CD4-positive, alpha-beta T cell treated with Interleukin-15 for 4 hours (primary cell): ENCODE data around the gene PPARG.
"Not testable (repeated sequence)": the region's sequence is repeated elsewhere in the genome, so short reads cannot be mapped to it uniquely, and the experiment has no call there.

ENCODE experiments used
- DNase-seq: peaks from one replicate; pipeline ENCODE4 v3.0.0-alpha.2; 2020; ENCODE audit warnings: low spot score

Gene PPARG

GRCh38 chr3:12279591-12280326, 9.1 kb upstream of the PPARG start:
- no peak for DNase-seq

- no peak for DNase-seq
Measured at GRCh38 chr3:12280357-12280806, 8.5 kb upstream of the PPARG start.

- no peak for DNase-seq
Measured at GRCh38 chr3:12284591-12284990, 4.3 kb upstream of the PPARG start.

- DNase-seq = no peak
Measured at GRCh38 chr3:12285003-12285555, 3.8 kb upstream of the PPARG start.

- not testable (repeated sequence) for DNase-seq
Measured at GRCh38 chr3:12285779-12286178, 3.1 kb upstream of the PPARG start.

GRCh38 chr3:12286504-12286903, 2.4 kb upstream of the PPARG start:
- DNase-seq = no peak

DNA sequence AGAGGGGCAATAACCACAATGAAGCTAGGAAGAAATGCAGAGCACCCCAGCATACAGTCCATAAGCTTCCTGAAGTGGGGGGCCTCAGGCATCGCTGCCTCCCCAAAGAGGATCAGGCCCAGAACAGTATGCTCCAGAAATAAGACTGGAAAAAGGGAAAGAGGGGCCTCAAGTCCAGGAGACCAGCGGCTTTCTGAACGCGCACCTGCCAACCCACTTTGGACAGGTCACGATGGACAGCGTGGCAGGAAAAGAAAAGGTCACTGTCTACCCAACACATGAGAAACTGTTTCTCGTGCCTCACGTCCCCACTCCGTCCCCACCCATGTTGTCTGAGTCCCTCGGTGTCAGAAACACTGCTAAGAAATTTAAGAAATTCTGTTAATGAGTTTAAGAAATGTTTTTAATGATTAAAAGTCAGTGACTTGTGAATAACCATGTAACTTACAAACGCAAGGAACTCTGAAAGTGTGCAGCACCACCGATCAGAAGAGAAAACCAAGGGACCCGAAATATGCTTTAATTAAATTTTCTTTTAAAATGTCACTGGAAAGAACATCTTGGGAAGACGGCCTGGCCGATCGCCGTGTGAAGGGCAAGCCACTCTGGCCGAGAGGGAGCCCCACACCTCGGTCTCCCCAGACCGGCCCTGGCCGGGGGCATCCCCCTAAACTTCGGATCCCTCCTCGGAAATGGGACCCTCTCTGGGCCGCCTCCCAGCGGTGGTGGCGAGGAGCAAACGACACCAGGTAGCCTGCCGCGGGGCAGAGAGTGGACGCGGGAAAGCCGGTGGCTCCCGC, 1.7 kb upstream of the PPARG start:
- DNase-seq = no peak

GRCh38 chr3:12287727-12288181, 1.1 kb upstream of the PPARG start:
- no peak for DNase-seq

DNA sequence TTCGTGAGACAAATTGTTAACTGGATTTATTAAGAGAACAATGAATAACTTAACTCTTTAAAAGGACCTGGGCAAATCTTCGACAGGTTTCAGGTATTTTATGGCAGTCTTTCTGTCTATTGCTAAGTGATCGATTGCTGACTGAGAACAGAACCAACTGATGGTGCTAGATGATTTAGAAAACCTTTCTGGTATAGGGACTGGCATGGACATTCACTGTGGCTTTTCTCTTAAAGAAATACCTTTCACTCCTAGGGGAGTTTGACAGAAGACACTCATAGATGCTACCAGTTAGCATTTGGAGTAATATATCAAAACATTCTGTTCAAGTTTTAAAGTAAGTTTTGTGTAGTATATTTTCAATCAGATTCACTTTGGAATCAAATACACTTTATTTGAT, 654 bp downstream of the PPARG start:
- no peak for DNase-seq

DNA sequence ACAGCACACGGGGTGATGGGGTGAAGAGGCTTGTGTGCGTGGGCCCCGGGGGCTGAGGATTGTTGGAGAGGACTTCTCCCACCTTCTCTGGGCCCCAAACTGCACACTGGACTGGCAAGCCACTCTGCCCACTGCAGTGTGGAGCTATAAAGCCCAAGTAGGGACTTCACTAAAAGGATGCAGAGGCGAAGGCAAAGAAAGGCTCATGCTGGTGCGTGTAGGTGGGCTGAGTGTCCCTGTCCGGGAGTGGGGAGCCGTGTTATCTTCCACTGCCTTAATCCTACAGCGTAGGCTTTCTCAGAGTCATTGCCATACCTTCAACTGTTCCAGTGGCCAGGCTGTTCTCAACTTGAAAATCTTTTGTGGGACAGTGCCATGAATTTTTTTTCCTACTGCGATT, 3.9 kb downstream of the PPARG start:
- no peak for DNase-seq

DNA sequence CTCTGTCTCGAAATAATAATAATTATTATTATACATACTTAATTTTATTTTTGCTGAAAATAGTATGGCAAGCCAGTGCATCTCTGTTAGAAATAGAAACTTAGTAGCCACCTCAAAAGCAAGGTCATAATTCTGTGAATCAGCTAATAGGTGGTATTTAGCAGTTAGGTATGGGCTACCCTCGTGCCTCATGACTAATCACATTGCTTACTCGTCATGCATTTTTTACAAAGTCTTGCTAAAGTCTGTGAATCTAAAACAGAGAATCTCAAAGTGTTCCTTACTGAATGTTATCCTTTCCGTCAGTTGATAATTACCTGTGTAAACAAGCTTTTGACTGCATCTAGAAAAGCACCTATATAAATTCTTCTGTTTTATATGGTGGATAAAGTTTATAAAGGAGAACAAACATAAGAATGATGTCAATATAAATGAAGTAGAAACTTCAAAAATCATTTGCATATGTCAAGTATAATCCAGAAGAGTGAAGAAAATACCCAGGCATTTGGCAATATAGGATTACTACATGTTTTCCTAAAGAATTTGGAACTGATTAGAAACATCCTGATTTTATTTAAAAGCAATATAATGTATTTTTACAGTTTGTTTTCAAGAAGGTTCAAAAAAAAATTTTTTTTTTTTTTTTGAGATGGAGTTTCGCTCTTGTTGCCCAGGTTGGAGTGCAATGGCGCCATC, 6.2 kb downstream of the PPARG start:
- no peak for DNase-seq

DNA sequence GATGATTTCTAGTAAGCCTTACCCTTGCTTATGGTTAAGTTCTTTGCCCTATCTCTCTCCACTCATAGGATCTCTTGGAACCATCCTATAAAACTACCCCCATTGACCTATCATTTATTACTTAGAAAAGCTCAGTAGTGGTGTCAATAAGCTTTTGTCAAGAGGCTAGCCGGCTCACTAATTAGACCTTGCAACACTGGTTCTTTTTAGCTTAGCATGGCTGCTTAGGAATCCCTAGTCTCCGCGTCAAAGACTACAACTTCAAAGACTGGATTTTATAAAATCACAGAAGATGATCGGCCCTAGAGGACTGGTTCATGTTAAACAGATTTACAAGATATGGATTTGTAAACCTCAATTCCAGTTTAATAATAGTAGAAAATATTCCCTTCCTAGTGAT, 7.6 kb downstream of the PPARG start:
- no peak for DNase-seq

GRCh38 chr3:12299026-12299425, 10.2 kb downstream of the PPARG start:
- DNase-seq = no peak

DNA sequence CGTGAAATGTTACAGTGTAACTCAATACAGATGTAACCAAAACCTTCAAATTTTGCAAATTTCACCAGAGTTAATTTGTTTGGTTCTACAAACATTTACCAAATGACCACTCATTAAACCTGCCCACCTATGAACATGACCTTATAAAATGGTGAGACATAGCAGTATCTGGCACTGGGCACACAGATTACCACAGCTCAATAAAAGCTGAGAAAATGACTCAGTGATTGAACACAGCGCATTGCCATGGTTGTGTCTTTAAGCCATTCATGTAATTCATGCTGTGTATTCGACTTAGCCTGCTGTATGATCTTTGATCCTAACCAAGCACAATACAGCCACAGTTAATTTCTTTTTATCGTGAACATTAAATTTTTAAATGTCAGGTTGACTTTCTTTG, 11.3 kb downstream of the PPARG start:
- DNase-seq = no peak

DNA sequence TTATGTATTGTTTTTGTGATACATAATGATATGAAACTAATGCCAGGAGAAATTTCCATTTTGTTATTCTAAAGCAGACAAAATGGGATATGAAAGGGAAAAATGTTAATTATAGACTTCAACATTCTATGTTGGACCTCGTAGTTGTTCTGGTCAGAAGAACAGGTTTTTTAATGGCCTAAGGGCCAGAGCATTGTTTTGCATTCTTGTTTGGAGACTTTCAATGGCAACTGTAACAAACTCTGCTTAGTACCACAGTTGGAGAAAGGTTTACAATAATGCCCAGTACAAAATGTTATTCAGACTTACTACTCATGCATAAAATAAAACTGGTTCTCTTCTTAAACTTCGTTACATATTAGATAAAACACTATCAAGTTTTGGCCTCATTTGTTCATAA, 12.2 kb downstream of the PPARG start:
- no peak for DNase-seq

- DNase-seq = no peak
Measured at GRCh38 chr3:12301513-12301912, 12.6 kb downstream of the PPARG start.

DNA sequence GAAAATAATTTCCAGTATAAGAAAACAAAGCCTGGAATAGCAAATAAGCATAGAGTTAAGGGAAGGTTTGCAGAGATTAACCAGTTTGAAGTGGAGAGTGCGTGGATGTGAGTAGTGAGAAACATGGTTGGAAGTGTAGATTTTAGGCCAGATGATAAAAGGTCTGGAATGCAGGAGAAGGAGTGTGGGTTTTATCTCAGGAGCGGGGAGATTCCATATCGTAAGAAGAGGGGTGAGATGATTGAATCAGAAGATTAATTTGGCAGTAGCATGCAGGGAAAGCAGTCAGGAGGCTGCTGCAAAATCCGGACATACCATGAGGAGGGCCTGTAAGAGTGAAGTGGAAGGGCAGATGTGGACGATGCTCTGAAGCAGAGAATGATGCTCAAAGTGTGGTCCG, 13.7 kb downstream of the PPARG start:
- no peak for DNase-seq

GRCh38 chr3:12303534-12303933, 14.7 kb downstream of the PPARG start:
- DNase-seq = no peak

- no peak for DNase-seq
Measured at GRCh38 chr3:12303993-12304392, 15.1 kb downstream of the PPARG start.

DNA sequence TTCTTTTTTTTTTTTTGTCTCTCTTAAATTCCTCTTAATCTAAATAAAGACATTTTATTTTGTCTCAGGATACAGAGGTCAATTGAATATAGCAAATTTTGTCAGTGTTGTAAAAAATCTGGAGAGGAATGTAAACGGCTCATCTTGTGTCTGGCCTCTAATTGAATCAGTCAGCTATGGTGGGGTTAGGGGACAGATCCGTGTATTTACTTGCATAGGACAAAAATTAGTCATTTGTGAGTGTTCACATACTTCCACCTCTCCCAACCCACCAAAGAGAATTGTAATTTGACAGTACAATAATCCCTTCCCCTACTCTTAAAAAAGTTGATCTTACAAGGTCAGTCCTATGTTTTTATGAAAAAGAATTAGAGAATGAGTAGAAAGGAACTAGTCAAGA, 18.3 kb downstream of the PPARG start:
- DNase-seq = no peak

DNA sequence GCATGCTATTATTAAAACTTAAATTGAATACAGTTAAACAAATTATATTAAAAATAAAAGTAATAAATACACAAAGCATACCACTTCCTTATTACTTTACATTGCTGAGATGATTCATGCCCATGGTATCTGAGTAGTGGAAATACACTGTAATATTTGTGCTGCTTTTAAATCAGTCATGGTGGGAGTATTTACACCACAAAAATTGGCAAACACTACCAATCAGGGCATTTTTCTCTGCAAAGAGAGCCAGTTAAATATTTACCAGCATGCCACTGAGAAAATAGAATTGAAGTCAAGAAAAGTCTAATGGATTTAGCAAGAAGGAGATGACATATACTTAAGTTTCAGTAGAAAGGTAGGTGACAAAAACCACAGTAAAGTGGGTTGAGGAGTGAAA, 19.6 kb downstream of the PPARG start:
- no peak for DNase-seq

GRCh38 chr3:12309716-12310115, 20.8 kb downstream of the PPARG start:
- DNase-seq = no peak

GRCh38 chr3:12312010-12312409, 23.1 kb downstream of the PPARG start:
- DNase-seq = no peak
